ENCODE measurements around the gene NDUFS7.

NDUFS7 gene

GRCh38 chr19:1409204-1410005 is 25.7 kb downstream of the NDUFS7 start:
- peak overlapping the region; percentile 81 for H3K4me3 ChIP-seq (ENCODE audit: low read depth, low read length)
- no peak for DNase-seq (ENCODE audit: low read depth)
- TF ChIP-seq MAX (IDR thresholded peaks at IDR 0.05; ENCODE audit: low read depth, low read length), result no peak
- TF ChIP-seq MYC (IDR thresholded peaks at IDR 0.05; ENCODE audit: low read depth, low read length), result no peak
- no peak for TF ChIP-seq CTCF (IDR thresholded peaks at IDR 0.05; ENCODE audit: low read depth, low read length)
- TF ChIP-seq POLR2A (IDR thresholded peaks at IDR 0.05; ENCODE audit: extremely low read depth, insufficient read length), result no peak

GRCh38 chr19:1410136-1410786 is 26.6 kb downstream of the NDUFS7 start:
- TF ChIP-seq MYC (IDR thresholded peaks at IDR 0.05; ENCODE audit: low read depth, low read length), result no peak
- TF ChIP-seq POLR2A (IDR thresholded peaks at IDR 0.05; ENCODE audit: extremely low read depth, insufficient read length), result no peak
- no peak for TF ChIP-seq CTCF (IDR thresholded peaks at IDR 0.05; ENCODE audit: low read depth, low read length)
- no peak for TF ChIP-seq MAX (IDR thresholded peaks at IDR 0.05; ENCODE audit: low read depth, low read length)
- DNase-seq (ENCODE audit: low read depth), result no peak
- H3K4me3 ChIP-seq (ENCODE audit: low read depth, low read length), result no peak overlapping the region

GRCh38 chr19:1410789-1411188 is 27.1 kb downstream of the NDUFS7 start:
- H3K4me3 ChIP-seq (ENCODE audit: low read depth, low read length), result no peak overlapping the region
- no peak for DNase-seq (ENCODE audit: low read depth)
- no peak for TF ChIP-seq MYC (IDR thresholded peaks at IDR 0.05; ENCODE audit: low read depth, low read length)
- no peak for TF ChIP-seq MAX (IDR thresholded peaks at IDR 0.05; ENCODE audit: low read depth, low read length)
- no peak for TF ChIP-seq CTCF (IDR thresholded peaks at IDR 0.05; ENCODE audit: low read depth, low read length)
- TF ChIP-seq POLR2A (IDR thresholded peaks at IDR 0.05; ENCODE audit: extremely low read depth, insufficient read length), result no peak

GRCh38 chr19:1411255-1412191 is 27.8 kb downstream of the NDUFS7 start:
- no peak for TF ChIP-seq POLR2A (IDR thresholded peaks at IDR 0.05; ENCODE audit: extremely low read depth, insufficient read length)
- no peak for TF ChIP-seq CTCF (IDR thresholded peaks at IDR 0.05; ENCODE audit: low read depth, low read length)
- no peak for TF ChIP-seq MAX (IDR thresholded peaks at IDR 0.05; ENCODE audit: low read depth, low read length)
- TF ChIP-seq MYC (IDR thresholded peaks at IDR 0.05; ENCODE audit: low read depth, low read length), result no peak
- no peak for DNase-seq (ENCODE audit: low read depth)
- H3K4me3 ChIP-seq (ENCODE audit: low read depth, low read length), result no peak overlapping the region

GRCh38 chr19:1412323-1412923 is 28.7 kb downstream of the NDUFS7 start:
- TF ChIP-seq MAX (IDR thresholded peaks at IDR 0.05; ENCODE audit: low read depth, low read length), result no peak
- TF ChIP-seq MYC (IDR thresholded peaks at IDR 0.05; ENCODE audit: low read depth, low read length), result no peak
- TF ChIP-seq POLR2A (IDR thresholded peaks at IDR 0.05; ENCODE audit: extremely low read depth, insufficient read length), result no peak
- TF ChIP-seq CTCF (IDR thresholded peaks at IDR 0.05; ENCODE audit: low read depth, low read length), result no peak
- no peak overlapping the region for H3K4me3 ChIP-seq (ENCODE audit: low read depth, low read length)
- DNase-seq (ENCODE audit: low read depth), result no peak

All from NB4 (cell line).